ENCODE data around the gene ADCY2. TPM values are rescaled to one million over a fixed set of nuclear protein-coding genes. Genes with fewer than 3 reads are reported as not detected.

The ADCY2 gene
- total and polyA plus RNA-seq, 9 of the 15 experiments (the other 6 are each of a cell fraction or from before 2014, with no cell fraction given), result 0.01 to 0.15 (median 0.03) TPM; not detected in 5

DNA sequence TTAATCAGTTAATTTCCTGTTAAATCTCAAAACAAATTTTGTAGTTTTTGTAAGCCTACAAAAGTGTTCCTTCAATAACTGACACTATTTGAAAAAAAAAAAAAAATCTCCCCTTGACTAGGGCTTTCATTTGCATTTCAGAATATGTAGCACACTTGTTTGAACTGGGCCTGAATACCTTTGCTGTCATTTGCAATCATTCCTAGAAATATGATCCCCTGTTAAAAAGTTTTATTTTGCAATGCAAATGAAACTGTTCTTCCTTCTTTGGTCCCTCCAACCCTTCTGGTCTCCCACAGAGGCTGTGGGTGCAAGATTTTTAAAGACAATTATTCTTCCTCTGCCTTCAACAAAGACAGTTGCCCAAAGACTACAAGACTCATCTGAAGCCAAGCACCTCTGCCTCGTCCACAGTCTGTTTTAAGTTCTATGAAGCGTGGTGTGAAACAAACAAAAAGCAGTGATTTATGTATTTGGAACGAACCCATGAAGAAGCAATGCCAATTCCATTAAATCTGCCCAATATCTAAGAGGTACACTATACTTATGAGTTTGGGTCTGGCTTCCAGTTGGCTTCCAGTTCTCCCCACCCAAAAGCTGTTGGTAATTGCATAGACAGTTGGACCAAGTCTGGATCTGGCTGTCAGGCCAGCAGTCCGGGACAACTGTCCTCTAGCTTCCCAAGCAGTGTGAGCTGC lies 388.9 kb downstream of the ADCY2 start:
- Histone ChIP-seq H3K27me3 (ENCODE audit: control insufficient read depth in 2 of 2, insufficient read depth in 2 of 2, low read length in 2 of 2) (peaks cover 0 to 7% of the 10 kb centered on the region in 2 experiments; a peak in 1 of 5 replicates), H3K9ac (ENCODE audit: insufficient read depth in 1 of 2, low read depth in 2 of 2, low read length in 2 of 2) (no peak overlapping the region), H3K4me3 (no peak overlapping the region), H3K27ac (ENCODE audit: extremely low read depth, low read depth, low read length) (no peak overlapping the region), H4K20me1 (replicated peaks; ENCODE audit: control insufficient read depth, insufficient read depth, low read length) (no peaks in the 10 kb centered on the region), H3K4me2 (ENCODE audit: insufficient read depth, low read length) (no peak overlapping the region), H3K36me3 (ENCODE audit: control insufficient read depth, insufficient read depth, low read length) (no peaks in the 10 kb centered on the region), H3K9me1 (ENCODE audit: control insufficient read depth, insufficient read depth, low read length) (no peaks in the 10 kb centered on the region), H3K4me1 (replicated peaks in 1 of 2; ENCODE audit: control insufficient read depth in 2 of 2, insufficient read depth in 2 of 2, low read length in 2 of 2) (no peaks in the 10 kb centered on the region), H2AFZ (ENCODE audit: low read depth, low read length) (no peak overlapping the region), H3K9me3 (replicated peaks; ENCODE audit: control insufficient read depth, insufficient read depth, low read depth, low read length) (no peaks in the 10 kb centered on the region), H3K79me2 (ENCODE audit: control insufficient read depth, insufficient read depth, low read length) (no peaks in the 10 kb centered on the region)
- WGBS (ENCODE audit: insufficient coverage, low coverage, missing lambda C conversion rate), result 0% methylated on average over 4 of the region's 4 CpGs
- TF ChIP-seq, protein P1, sequence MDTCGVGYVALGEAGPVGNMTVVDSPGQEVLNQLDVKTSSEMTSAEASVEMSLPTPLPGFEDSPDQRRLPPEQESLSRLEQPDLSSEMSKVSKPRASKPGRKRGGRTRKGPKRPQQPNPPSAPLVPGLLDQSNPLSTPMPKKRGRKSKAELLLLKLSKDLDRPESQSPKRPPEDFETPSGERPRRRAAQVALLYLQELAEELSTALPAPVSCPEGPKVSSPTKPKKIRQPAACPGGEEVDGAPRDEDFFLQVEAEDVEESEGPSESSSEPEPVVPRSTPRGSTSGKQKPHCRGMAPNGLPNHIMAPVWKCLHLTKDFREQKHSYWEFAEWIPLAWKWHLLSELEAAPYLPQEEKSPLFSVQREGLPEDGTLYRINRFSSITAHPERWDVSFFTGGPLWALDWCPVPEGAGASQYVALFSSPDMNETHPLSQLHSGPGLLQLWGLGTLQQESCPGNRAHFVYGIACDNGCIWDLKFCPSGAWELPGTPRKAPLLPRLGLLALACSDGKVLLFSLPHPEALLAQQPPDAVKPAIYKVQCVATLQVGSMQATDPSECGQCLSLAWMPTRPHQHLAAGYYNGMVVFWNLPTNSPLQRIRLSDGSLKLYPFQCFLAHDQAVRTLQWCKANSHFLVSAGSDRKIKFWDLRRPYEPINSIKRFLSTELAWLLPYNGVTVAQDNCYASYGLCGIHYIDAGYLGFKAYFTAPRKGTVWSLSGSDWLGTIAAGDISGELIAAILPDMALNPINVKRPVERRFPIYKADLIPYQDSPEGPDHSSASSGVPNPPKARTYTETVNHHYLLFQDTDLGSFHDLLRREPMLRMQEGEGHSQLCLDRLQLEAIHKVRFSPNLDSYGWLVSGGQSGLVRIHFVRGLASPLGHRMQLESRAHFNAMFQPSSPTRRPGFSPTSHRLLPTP (IDR thresholded peaks at IDR 0.05; ENCODE audit: borderline replicate concordance, extremely low read depth, insufficient read length), result no peak
- TF ChIP-seq, protein P2, sequence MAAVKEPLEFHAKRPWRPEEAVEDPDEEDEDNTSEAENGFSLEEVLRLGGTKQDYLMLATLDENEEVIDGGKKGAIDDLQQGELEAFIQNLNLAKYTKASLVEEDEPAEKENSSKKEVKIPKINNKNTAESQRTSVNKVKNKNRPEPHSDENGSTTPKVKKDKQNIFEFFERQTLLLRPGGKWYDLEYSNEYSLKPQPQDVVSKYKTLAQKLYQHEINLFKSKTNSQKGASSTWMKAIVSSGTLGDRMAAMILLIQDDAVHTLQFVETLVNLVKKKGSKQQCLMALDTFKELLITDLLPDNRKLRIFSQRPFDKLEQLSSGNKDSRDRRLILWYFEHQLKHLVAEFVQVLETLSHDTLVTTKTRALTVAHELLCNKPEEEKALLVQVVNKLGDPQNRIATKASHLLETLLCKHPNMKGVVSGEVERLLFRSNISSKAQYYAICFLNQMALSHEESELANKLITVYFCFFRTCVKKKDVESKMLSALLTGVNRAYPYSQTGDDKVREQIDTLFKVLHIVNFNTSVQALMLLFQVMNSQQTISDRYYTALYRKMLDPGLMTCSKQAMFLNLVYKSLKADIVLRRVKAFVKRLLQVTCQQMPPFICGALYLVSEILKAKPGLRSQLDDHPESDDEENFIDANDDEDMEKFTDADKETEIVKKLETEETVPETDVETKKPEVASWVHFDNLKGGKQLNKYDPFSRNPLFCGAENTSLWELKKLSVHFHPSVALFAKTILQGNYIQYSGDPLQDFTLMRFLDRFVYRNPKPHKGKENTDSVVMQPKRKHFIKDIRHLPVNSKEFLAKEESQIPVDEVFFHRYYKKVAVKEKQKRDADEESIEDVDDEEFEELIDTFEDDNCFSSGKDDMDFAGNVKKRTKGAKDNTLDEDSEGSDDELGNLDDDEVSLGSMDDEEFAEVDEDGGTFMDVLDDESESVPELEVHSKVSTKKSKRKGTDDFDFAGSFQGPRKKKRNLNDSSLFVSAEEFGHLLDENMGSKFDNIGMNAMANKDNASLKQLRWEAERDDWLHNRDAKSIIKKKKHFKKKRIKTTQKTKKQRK (IDR thresholded peaks at IDR 0.05; ENCODE audit: borderline replicate concordance, low read depth, low read length), result no peak
- no peak for TF ChIP-seq BRD9 (IDR thresholded peaks at IDR 0.05; ENCODE audit: low read depth, partially characterized antibody)
- FAIRE-seq, result no peak
- in situ Hi-C loops (cut with MboI), result no loop called here
- intact Hi-C loops (cut with micrococcal nuclease), result no loop called here
- ChIA-PET POLR2A (no interaction called here), CTCF (ENCODE audit: low intra/inter-chr PET ratio) (no interaction called here)
- ATAC-seq, result no peak
- BruUV-seq (replicated peaks), result no TSS peak
- no peak for DNase-seq (ENCODE audit: extremely low read depth in 1 of 4, low spot score in 3 of 4)

Data from K562 (cell line).